Measurements from ENCODE around the gene PRMT2. TPM values are rescaled to one million over a fixed set of nuclear protein-coding genes. Genes with fewer than 3 reads are reported as not detected.

The PRMT2 gene
- total RNA-seq, 4 donors from 2014 or later: 15.5 to 33.5 (median 25.1) TPM

DNA sequence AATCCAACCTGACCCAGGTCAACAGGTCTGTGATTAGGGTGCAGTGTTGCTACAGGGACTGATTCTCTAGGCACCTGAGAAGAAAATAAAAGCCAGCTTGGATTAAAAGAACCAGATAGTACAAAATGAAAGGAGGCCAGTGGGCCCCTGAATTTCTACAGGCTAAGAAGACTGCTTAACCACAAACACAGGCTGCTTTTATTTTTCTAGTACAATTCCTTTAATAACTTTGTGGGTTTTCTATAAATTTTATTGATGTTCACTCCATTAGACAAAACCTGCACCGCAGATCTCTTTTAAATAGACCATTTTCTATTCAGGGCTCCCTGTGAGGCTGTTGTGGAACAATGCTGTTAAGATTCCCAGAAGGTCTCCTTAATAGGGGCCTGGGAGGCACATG lies 9.7 kb upstream of the PRMT2 start:
- Histone ChIP-seq H3K4me3 (no peak overlapping the region), H3K4me1 (no peaks in the 10 kb centered on the region), H3K27ac (no peak overlapping the region), H3K36me3 (no peaks in the 10 kb centered on the region), H3K9me3 (peaks cover 0 to 5% (median 3%) of the 10 kb centered on the region in 3 donors), H3K27me3 (peaks cover 0 to 23% (median 6%) of the 10 kb centered on the region in 3 donors)
- ATAC-seq: no peak
- in situ Hi-C loops (cut with MboI; ENCODE audit: low sequenced_read_pairs in 4 of 4) (no loop called here), intact Hi-C loops (cut with DNase I; ENCODE audit: low total_unique reads) (no loop called here)
- no peak for TF ChIP-seq POLR2A (IDR thresholded peaks at IDR 0.05)
- TF ChIP-seq, protein P1, sequence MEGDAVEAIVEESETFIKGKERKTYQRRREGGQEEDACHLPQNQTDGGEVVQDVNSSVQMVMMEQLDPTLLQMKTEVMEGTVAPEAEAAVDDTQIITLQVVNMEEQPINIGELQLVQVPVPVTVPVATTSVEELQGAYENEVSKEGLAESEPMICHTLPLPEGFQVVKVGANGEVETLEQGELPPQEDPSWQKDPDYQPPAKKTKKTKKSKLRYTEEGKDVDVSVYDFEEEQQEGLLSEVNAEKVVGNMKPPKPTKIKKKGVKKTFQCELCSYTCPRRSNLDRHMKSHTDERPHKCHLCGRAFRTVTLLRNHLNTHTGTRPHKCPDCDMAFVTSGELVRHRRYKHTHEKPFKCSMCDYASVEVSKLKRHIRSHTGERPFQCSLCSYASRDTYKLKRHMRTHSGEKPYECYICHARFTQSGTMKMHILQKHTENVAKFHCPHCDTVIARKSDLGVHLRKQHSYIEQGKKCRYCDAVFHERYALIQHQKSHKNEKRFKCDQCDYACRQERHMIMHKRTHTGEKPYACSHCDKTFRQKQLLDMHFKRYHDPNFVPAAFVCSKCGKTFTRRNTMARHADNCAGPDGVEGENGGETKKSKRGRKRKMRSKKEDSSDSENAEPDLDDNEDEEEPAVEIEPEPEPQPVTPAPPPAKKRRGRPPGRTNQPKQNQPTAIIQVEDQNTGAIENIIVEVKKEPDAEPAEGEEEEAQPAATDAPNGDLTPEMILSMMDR (IDR thresholded peaks at IDR 0.05 in 4 of 5, conservative IDR thresholded peaks at IDR 0.05 in 1 of 5): no peak
- DNase-seq: no peak

DNA sequence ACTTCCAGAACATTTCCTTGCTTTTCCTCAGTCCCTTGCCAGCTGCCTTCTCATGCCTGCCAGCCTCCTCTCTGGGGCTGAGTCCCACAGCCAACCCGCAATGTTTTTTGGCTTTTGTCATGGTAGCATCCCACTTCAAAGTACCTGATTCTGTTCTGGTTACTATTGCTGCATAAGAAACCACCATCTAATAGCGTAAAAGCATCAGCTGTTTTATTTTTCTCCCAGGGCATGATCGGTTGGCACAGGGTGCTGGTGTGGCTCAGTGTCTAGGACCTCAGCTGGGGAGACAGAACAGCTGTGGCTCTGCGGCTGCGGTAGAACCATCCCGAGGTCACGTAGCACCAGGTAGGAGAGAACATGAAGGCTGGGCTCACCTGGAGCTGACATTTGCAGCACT lies 8.9 kb upstream of the PRMT2 start:
- in situ Hi-C loops (cut with MboI; ENCODE audit: low sequenced_read_pairs in 4 of 4) (no loop called here), intact Hi-C loops (cut with DNase I; ENCODE audit: low total_unique reads) (no loop called here)
- Histone ChIP-seq H3K36me3 (no peaks in the 10 kb centered on the region), H3K4me1 (no peaks in the 10 kb centered on the region), H3K27me3 (peaks cover 0 to 23% (median 6%) of the 10 kb centered on the region in 3 donors), H3K27ac (no peak overlapping the region), H3K4me3 (no peak overlapping the region), H3K9me3 (peaks cover 0 to 5% (median 3%) of the 10 kb centered on the region in 3 donors)
- DNase-seq: no peak
- ATAC-seq: no peak
- TF ChIP-seq, protein P1 (IDR thresholded peaks at IDR 0.05 in 4 of 5, conservative IDR thresholded peaks at IDR 0.05 in 1 of 5): no peak
- no peak for TF ChIP-seq POLR2A (IDR thresholded peaks at IDR 0.05)

DNA sequence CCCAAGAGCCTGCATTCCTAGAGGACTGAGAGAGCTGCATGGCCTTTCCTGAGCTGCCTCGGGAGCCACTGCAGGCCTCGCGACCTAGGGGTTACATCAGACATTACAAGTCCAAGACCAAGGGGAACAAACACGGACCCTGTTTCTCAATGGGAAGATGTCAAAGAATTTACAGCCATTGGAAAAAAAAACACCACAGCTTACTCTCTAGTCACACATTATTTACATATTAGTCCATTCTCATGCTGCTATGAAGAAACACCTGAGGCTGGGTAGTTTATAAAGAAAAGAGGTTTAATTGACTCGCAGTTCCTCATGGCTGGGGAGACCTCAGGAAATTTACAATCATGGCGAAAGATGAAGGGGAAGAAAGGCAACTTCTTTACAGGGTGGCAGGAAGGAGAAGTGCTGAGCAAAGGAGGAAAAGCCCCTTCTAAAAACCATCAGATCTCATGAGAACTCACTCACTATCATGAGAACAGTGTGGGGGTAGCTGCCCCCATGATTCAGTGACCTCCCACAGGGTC lies 8.4 kb upstream of the PRMT2 start:
- Histone ChIP-seq H3K27me3 (peaks cover 0 to 23% (median 6%) of the 10 kb centered on the region in 3 donors), H3K9me3 (peaks cover 0 to 5% (median 3%) of the 10 kb centered on the region in 3 donors), H3K4me1 (no peaks in the 10 kb centered on the region), H3K27ac (no peak overlapping the region), H3K36me3 (no peaks in the 10 kb centered on the region), H3K4me3 (no peak overlapping the region)
- ATAC-seq (no peak), DNase-seq (no peak)
- in situ Hi-C loops (cut with MboI; ENCODE audit: low sequenced_read_pairs in 4 of 4) (no loop called here), intact Hi-C loops (cut with DNase I; ENCODE audit: low total_unique reads) (no loop called here)
- TF ChIP-seq, protein P1 (IDR thresholded peaks at IDR 0.05 in 4 of 5, conservative IDR thresholded peaks at IDR 0.05 in 1 of 5): no peak
- TF ChIP-seq POLR2A (IDR thresholded peaks at IDR 0.05): no peak

DNA sequence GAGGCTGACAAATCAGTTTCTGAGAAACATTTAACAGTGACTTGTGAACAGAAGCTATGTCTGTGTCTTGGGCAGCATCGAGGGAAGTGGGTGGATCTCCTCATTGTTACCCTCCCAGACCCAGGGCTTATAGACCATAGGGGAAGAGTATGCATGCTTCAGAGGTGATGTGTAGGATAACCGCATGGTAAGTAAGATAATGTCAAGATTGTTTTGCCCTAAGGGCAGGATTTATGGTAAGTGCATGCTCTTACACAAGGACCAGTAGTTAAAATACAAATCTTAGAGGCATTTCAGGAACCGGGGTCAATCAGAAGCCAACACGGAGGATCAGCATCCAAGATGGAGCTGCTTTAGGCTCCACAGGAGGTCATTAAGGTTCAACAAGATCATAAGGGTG lies 7.7 kb upstream of the PRMT2 start:
- ATAC-seq: no peak

More for the DNA sequence above, 7.7 kb upstream of the PRMT2 start:
- intact Hi-C loops (cut with DNase I; ENCODE audit: low total_unique reads): no loop called here
- peaks cover 0 to 5% (median 3%) of the 10 kb centered on the region in 3 donors for H3K9me3 ChIP-seq
- no peak overlapping the region for H3K27ac ChIP-seq
- TF ChIP-seq, protein P1 (IDR thresholded peaks at IDR 0.05 in 4 of 5, conservative IDR thresholded peaks at IDR 0.05 in 1 of 5): no peak
- no peak for TF ChIP-seq POLR2A (IDR thresholded peaks at IDR 0.05)
- in situ Hi-C loops (cut with MboI; ENCODE audit: low sequenced_read_pairs in 4 of 4): no loop called here
- DNase-seq: no peak
- no peaks in the 10 kb centered on the region for H3K4me1 ChIP-seq
- H3K4me3 ChIP-seq: no peak overlapping the region
- H3K27me3 ChIP-seq: peaks cover 0 to 23% (median 6%) of the 10 kb centered on the region in 3 donors
- H3K36me3 ChIP-seq: no peaks in the 10 kb centered on the region
